GM12878 (cell line): ENCODE data around the gene AP2A2. TPM values are rescaled to one million over a fixed set of nuclear protein-coding genes. Genes with fewer than 3 reads are reported as not detected.

ENCODE experiments used
- ATAC-seq: fragments of 200-7000 bp; cut with Tn5 transposase; 3 replicates; pipeline ENCODE4 v1.9.1; 2020; ENCODE audit warnings: mild to moderate bottlenecking, moderate library complexity
- BruUV-seq: library from RNA; stranded (reverse); fragments of 400-500 nt; replicated peaks from 2 replicates; lab custom pipeline; 2021; lab: Mats Ljungman, UMichigan
- CTCF ChIA-PET: fragments of 300-600 bp; sonication (Branson Sonifier 250); formaldehyde crosslinking; extraction: SDS; loops from one replicate; lab custom pipeline; 2021; ENCODE audit warnings: inconsistent platforms; lab: Yijun Ruan, JAX
- POLR2A ChIA-PET: fragments of 350-600 bp; formaldehyde crosslinking; extraction: SDS; loops from one replicate; lab custom pipeline; 2021; ENCODE audit warnings: inconsistent platforms; lab: Charles Lee
- RAD21 ChIA-PET: fragments of 300-600 bp; sonication (Branson Sonifier 250); formaldehyde crosslinking; loops from one replicate; lab custom pipeline; 2023; ENCODE audit warnings: antibody characterized with exemption; ENCODE audit not compliant: unreplicated experiment; lab: Charles Lee
- SMC1A ChIA-PET: fragments of 300-600 bp; sonication (Branson Sonifier 250); formaldehyde crosslinking; loops from one replicate; lab custom pipeline; 2023; ENCODE audit not compliant: unreplicated experiment, uncharacterized antibody; lab: Charles Lee
- DNase-seq: peaks from one replicate; pipeline ENCODE4 v3.0.0-alpha.2; 2011; ENCODE audit warnings: low read depth, low spot score
- FAIRE-seq: peaks from 3 replicates; lab custom pipeline; 2011; peaks lifted over from hg19 to GRCh38; lab: Jason Lieb, UNC
- H2AFZ ChIP-seq: 2 replicates; pipeline ENCODE4 v1.6.0; 2011; ENCODE audit warnings: low read depth, low read length, control low read depth; ENCODE audit not compliant: control insufficient read depth
- H3K27ac ChIP-seq: 2 replicates; pipeline ENCODE4 v1.5.1; 2011; ENCODE audit warnings: control low read depth; ENCODE audit not compliant: control insufficient read depth, insufficient read depth
- H3K27me3 ChIP-seq, 2 experiments: replicated peaks in 1 of 2; 2 replicates each; pipeline versions ENCODE4 v1.6.0 to v1.6.1; 2011; ENCODE audit warnings: low read length in 1 of 2; ENCODE audit not compliant: control insufficient read depth in 2 of 2, insufficient read depth in 2 of 2
- H3K36me3 ChIP-seq, 2 experiments: 2 replicates each; pipeline ENCODE4 v1.5.1; 2011; ENCODE audit warnings: low read length in 1 of 2; ENCODE audit not compliant: control insufficient read depth in 2 of 2, insufficient read depth in 2 of 2
- H3K4me1 ChIP-seq: 2 replicates; pipeline ENCODE4 v1.6.1; 2011; ENCODE audit warnings: mild to moderate bottlenecking, low read length, moderate library complexity, mixed read lengths; ENCODE audit not compliant: control insufficient read depth, insufficient read depth
- H3K4me2 ChIP-seq: 2 replicates; pipeline ENCODE4 v1.6.0; 2011; ENCODE audit warnings: control low read depth; ENCODE audit not compliant: control insufficient read depth, insufficient read depth
- H3K4me3 ChIP-seq: fragments of 200-600 bp; sonication (generic); 2 replicates; pipeline ENCODE4 v1.5.1; 2016
- H3K79me2 ChIP-seq: 2 replicates; pipeline ENCODE4 v1.6.0; 2011; ENCODE audit warnings: low read length; ENCODE audit not compliant: control insufficient read depth, insufficient read depth
- H3K9ac ChIP-seq: 2 replicates; pipeline ENCODE4 v1.8.0; 2011; ENCODE audit warnings: low read length, control low read depth, mixed read lengths; ENCODE audit not compliant: control insufficient read depth, insufficient read depth
- H3K9me3 ChIP-seq: replicated peaks from 3 replicates; pipeline ENCODE4 v1.5.1; 2011; ENCODE audit warnings: mild to moderate bottlenecking, low read length; ENCODE audit not compliant: control insufficient read depth, insufficient read depth
- H4K20me1 ChIP-seq: 2 replicates; pipeline ENCODE4 v1.6.0; 2011; ENCODE audit not compliant: control insufficient read depth, insufficient read depth
- ATF3 ChIP-seq: IDR thresholded peaks from 2 replicates; pipeline ENCODE4 v1.6.1; 2011; ENCODE audit warnings: low read depth, mild to moderate bottlenecking, low read length, moderate library complexity, borderline replicate concordance; ENCODE audit errors: extremely low read depth
- BCL11A ChIP-seq: IDR thresholded peaks from 2 replicates; pipeline ENCODE4 v1.6.1; 2011; ENCODE audit warnings: low read depth, low read length
- CBX5 ChIP-seq: sonication (generic); IDR thresholded peaks from 2 replicates; pipeline ENCODE4 v1.6.1; 2016; ENCODE audit warnings: low read depth, moderate library complexity, mild to moderate bottlenecking, inconsistent platforms
- KDM1A ChIP-seq: fragments of 200-600 bp; sonication (generic); IDR thresholded peaks from 2 replicates; pipeline ENCODE4 v1.6.1; 2016; ENCODE audit warnings: borderline replicate concordance
- RBBP5 ChIP-seq: fragments of 200-600 bp; sonication (generic); conservative IDR thresholded peaks from 2 replicates; pipeline ENCODE4 v1.6.1; 2016
- SMAD5 ChIP-seq: IDR thresholded peaks from 2 replicates; pipeline ENCODE4 v1.6.1; 2016; ENCODE audit warnings: antibody characterized with exemption, low read depth
- TBL1XR1 ChIP-seq: IDR thresholded peaks from 2 replicates; pipeline ENCODE4 v1.6.1; 2012; ENCODE audit warnings: low read depth, low read length, improper control_type of control experiment
- ZBTB11 ChIP-seq: fragments of 450-650 bp; formaldehyde crosslinking; IDR thresholded peaks from 2 replicates; pipeline ENCODE4 v1.5.0; 2022; ENCODE audit warnings: mild to moderate bottlenecking, missing genetic modification characterization
- ZNF274 ChIP-seq: IDR thresholded peaks from one replicate; pipeline ENCODE4 v1.8.0; 2011; ENCODE audit not compliant: insufficient read length, insufficient read depth
- WGBS: methylation state at CpG from one replicate; pipeline ENCODE4 v1.1.6; 2016; ENCODE audit warnings: low lambda C conversion rate; ENCODE audit not compliant: insufficient replicate concordance, insufficient coverage; ENCODE audit errors: missing lambda C conversion rate; 5-methylcytosine and 5-hydroxymethylcytosine counted together
- in situ Hi-C: fragments of 300-500 bp; cut with MboI; formaldehyde crosslinking; loops from 9 replicates; pipeline ENCODE4 v1.14.3; 2018; ENCODE audit warnings: mixed read lengths
- intact Hi-C: fragments of 100-400 bp; cut with micrococcal nuclease; formaldehyde crosslinking; loops from one replicate; pipeline ENCODE4 v1.14.2; 2022; ENCODE audit not compliant: unreplicated experiment
- polyA plus RNA-seq, 11 experiments: library from polyadenylated mRNA; depleted of rRNA in 4 of 11; unstranded in 6 of 11; stranded (reverse) in 5 of 11; fragments of >200 nt; fragmentation: Nextera tagmentation in 4 of 11; fragmentation: Illumina TruSeq in 1 of 11; extraction: Ambion mirVana in 4 of 11; extraction: Trizol in 1 of 11; gene quantifications; 1 replicate in 1 of 11; 2 replicates in 10 of 11; pipeline versions ENCODE4 v1.2.1 to v1.2.3, GENCODE V29; 2011 to 2016; ENCODE audit warnings: inconsistent platforms in 2 of 11, missing spikeins in 2 of 11, low read depth in 1 of 11
- total RNA-seq, 4 experiments: library from RNA; depleted of rRNA in 3 of 4; stranded (reverse); fragments of >200 nt in 3 of 4; fragmentation: Illumina TruSeq in 1 of 4; extraction: Trizol in 1 of 4; gene quantifications; 2 replicates each; pipeline versions ENCODE4 v1.2.1 to v1.2.3, GENCODE V29; 2013 to 2021

Gene AP2A2
- total and polyA plus RNA-seq, 10 of the 15 experiments (the other 5 are each of a cell fraction or from before 2014, with no cell fraction given) = 0.58 to 48.8 (median 18.2) TPM

- H2AFZ ChIP-seq = no peak overlapping the region
- BruUV-seq = no TSS peak
- no peak overlapping the region for H3K27ac ChIP-seq
- POLR2A ChIA-PET = no interaction called here
- CTCF ChIA-PET = no interaction called here
- DNase-seq (no peak), FAIRE-seq (no peak), ATAC-seq (no peak)
- no peaks in the 10 kb centered on the region for H3K9me3 ChIP-seq
- RAD21 ChIA-PET = no interaction called here
- H3K4me1 ChIP-seq = no peaks in the 10 kb centered on the region
- WGBS = 35% methylated on average over 14 of the region's 16 CpGs
- TF ChIP-seq ZBTB11 (CRISPR knock-in tag) (no peak), RBBP5 (no peak), KDM1A (no peak), CBX5 (no peak), SMAD5 (no peak), ATF3 (no peak), TBL1XR1 (no peak), ZNF274 (no peak), BCL11A (no peak)
- no peak overlapping the region for H3K9ac ChIP-seq
- no peak overlapping the region for H3K4me3 ChIP-seq
- no peaks in the 10 kb centered on the region for H4K20me1 ChIP-seq
- no peaks in the 10 kb centered on the region for H3K79me2 ChIP-seq
- H3K4me2 ChIP-seq = no peak overlapping the region
- SMC1A ChIA-PET = no interaction called here
- H3K27me3 ChIP-seq = no peaks in the 10 kb centered on the region
- no peaks in the 10 kb centered on the region for H3K36me3 ChIP-seq
- intact Hi-C loops = no loop called here
- in situ Hi-C loops = no loop called here
Observed at GRCh38 chr11:1040428-1041148, 114.9 kb downstream of the AP2A2 start.
